Epithelial cell of proximal tubule (primary cell): ENCODE measurements around the gene CD59. TPM values are rescaled to one million over a fixed set of nuclear protein-coding genes. Genes with fewer than 3 reads are reported as not detected.

ENCODE experiments used
- DNase-seq: peaks from one replicate; pipeline ENCODE4 v3.0.0-alpha.2; 2011; ENCODE audit warnings: low read depth
- H3K4me3 ChIP-seq: 2 replicates; pipeline ENCODE4 v1.5.1; 2011; ENCODE audit warnings: low read depth, mild to moderate bottlenecking, low read length
- CTCF ChIP-seq: conservative IDR thresholded peaks from 2 replicates; pipeline ENCODE4 v1.5.1; 2012; ENCODE audit warnings: low read depth, mild to moderate bottlenecking, low read length
- total RNA-seq: library from RNA; depleted of rRNA; stranded (reverse); fragments of >200 nt; gene quantifications from 2 replicates; pipeline ENCODE4 v1.2.3, GENCODE V29; 2015

CD59 gene
- total RNA-seq, 1 donor from 2014 or later = 615 TPM

- no peak for TF ChIP-seq CTCF
- peak; percentile 78 for DNase-seq
- H3K4me3 ChIP-seq = no peak overlapping the region
These were observed 11.6 kb downstream of the CD59 start for GRCh38 chr11:33724644-33725035.

- no peak overlapping the region for H3K4me3 ChIP-seq
- peak; percentile 96 for DNase-seq
- TF ChIP-seq CTCF = no peak
These were observed 12.9 kb downstream of the CD59 start for GRCh38 chr11:33723238-33723881.

DNA sequence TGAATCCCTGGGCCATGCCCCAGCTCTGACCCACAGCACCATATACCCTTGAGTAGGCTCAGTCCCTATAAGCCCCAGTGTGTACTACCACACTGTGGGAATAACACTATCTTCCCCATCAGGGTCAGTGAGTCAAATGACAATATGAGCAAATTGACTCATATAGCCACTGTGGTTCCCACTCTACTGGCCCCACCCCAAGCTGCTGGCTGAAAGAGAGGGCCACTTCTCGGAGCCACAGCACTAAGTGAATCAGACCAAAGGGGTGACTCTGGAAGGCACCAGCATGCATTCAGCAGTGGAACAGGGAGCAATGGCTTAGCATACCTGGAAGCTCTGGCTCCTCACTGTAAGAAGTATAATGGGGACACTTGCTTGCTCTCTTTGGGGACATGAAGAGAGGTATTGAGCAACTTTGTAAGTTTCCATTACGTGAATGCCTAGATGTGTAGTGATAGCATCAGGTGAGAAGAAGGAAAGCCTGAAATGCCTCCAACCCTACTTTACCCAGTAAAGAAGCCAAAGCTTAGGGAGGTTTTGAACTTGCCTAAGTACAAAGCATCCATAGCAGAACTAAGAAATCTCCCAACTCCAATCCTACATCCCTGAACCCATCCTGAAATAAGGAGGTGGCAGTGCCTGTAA lies 13.5 kb downstream of the CD59 start:
- no peak for TF ChIP-seq CTCF
- no peak overlapping the region for H3K4me3 ChIP-seq
- no peak for DNase-seq

DNA sequence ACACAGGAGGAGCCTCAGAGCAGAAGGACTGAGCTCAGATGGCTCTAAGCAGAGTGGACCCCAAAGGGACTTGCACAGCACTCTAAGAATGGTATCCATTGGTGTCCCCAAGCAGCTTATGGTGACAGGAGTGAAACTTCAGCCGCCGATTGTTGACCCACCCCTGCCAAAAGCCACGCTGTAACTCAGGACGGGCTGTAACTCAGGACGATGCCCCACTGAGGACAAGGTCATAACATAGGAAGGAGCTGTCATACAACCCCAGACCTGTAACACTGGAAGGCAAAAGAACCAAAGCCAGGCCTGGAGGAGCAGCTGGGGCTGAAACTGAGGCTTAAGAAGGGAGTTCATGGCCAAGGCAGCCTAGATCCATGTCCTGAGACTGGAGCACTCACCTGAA lies 14.2 kb downstream of the CD59 start:
- no peak overlapping the region for H3K4me3 ChIP-seq
- no peak for DNase-seq
- no peak for TF ChIP-seq CTCF

- no peak for DNase-seq
- no peak overlapping the region for H3K4me3 ChIP-seq
- TF ChIP-seq CTCF = no peak
These were observed 14.8 kb downstream of the CD59 start for GRCh38 chr11:33721426-33721825.

DNA sequence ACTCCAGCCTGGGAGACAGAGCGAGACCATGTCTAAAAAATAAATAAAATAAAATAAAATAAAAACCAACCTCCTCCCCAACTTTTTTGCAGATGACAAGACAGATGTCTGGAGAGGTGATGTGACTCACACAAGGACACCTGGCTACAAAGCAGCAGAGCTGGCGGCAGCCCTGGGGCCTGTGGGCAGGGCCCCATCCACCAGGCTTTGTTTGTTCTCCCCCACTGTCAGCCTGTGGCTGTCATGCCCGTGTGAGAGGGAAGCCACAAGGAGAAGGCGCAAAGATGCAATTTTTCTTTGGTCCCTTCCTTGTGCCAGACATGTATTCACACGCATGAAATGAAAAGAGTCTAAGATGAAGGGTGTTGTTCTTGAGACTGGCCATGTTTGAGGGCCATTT lies 16.6 kb downstream of the CD59 start:
- TF ChIP-seq CTCF = no peak
- H3K4me3 ChIP-seq = no peak overlapping the region
- no peak for DNase-seq

GRCh38 chr11:33718440-33718839 lies 17.8 kb downstream of the CD59 start:
- H3K4me3 ChIP-seq = no peak overlapping the region
- no peak for DNase-seq
- TF ChIP-seq CTCF = no peak
